Right lobe of liver (tissue), 4 donors: ENCODE measurements around the gene FSTL5.

Experiments
- CTCF ChIP-seq, 4 donors: fragments of 200-600 bp in 3 of 4; fragments of 450-650 bp in 1 of 4; IDR thresholded peaks; one replicate each; pipeline versions ENCODE4 v1.5.1 to v1.8.0; 2016 to 2022; ENCODE audit warnings: antibody characterized with exemption in 4 of 4, mild to moderate bottlenecking in 2 of 4
- POLR2A ChIP-seq: fragments of 450-650 bp; IDR thresholded peaks from one replicate; pipeline ENCODE4 v1.6.1; 2017; ENCODE audit warnings: antibody characterized with exemption, mild to moderate bottlenecking
- donor health status: DM: no; HTN: no; CAD: no.
- donor health status: DM: no; HTN: no; CAD: no.
- donor health status: DM: no; HTN: yes; CAD: no.

- TF ChIP-seq CTCF (IDR thresholded peaks at IDR 0.05) (no peak), POLR2A (no peak)
Observed at GRCh38 chr4:161799710-161800109, 364.1 kb downstream of the FSTL5 start.
